ENCODE data around the gene GRID1. TPM values are rescaled to one million over a fixed set of nuclear protein-coding genes. Genes with fewer than 3 reads are reported as not detected.

The GRID1 gene
- total RNA-seq, 4 donors from 2014 or later: 17.2 to 28.1 (median 23.6) TPM

GRCh38 chr10:86057708-86058107, 308.9 kb downstream of the GRID1 start:
- 73 to 78% methylated on average over 5 of the region's 5 CpGs for WGBS, 2 donors
- H3K27ac ChIP-seq: no peak overlapping the region
- intact Hi-C loops (cut with DNase I): no loop called here

DNA sequence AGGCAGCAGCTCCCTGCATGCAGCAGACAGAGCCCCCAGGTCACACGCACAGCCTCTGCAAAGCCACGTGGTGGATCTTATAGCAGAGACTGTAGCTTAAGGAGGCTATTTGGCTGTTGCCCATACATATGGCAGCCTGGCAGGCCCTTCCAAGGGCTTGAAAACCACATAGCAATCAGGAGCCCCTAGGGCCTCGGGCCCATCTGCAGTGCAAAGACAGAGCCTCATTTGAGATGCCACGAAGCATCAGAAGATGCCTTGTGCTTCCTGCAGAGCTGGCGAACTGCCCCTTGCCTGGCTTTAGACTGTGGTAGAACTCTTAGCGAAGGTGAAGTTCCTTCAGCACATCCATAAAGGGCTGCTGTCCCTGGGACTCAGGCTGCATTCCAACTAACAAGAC, 309.9 kb downstream of the GRID1 start:
- intact Hi-C loops (cut with DNase I): no loop called here
- H3K36me3 ChIP-seq: no peaks in the 10 kb centered on the region
- 85 to 92% methylated on average over 4 to 6 of the region's 6 CpGs for WGBS, 2 donors
- no peak overlapping the region for H3K27ac ChIP-seq
- no peaks in the 10 kb centered on the region for H3K4me1 ChIP-seq
- DNase-seq: no peak
- H3K4me3 ChIP-seq (replicated peaks in 1 of 3): no peak overlapping the region
- TF ChIP-seq CTCF (IDR thresholded peaks at IDR 0.05) (no peak), POLR2A (IDR thresholded peaks at IDR 0.05) (no peak)
- no peaks in the 10 kb centered on the region for H3K9me3 ChIP-seq
- H3K27me3 ChIP-seq: no peaks in the 10 kb centered on the region

More at GRCh38 chr10:86057708-86058107, 308.9 kb downstream of the GRID1 start:
- Histone ChIP-seq H3K4me3 (replicated peaks in 1 of 3) (no peak overlapping the region), H3K36me3 (no peaks in the 10 kb centered on the region), H3K27me3 (no peaks in the 10 kb centered on the region), H3K9me3 (no peaks in the 10 kb centered on the region), H3K4me1 (no peaks in the 10 kb centered on the region)
- DNase-seq: no peak
- TF ChIP-seq CTCF (IDR thresholded peaks at IDR 0.05): no peak
- TF ChIP-seq POLR2A (IDR thresholded peaks at IDR 0.05): no peak

DNA sequence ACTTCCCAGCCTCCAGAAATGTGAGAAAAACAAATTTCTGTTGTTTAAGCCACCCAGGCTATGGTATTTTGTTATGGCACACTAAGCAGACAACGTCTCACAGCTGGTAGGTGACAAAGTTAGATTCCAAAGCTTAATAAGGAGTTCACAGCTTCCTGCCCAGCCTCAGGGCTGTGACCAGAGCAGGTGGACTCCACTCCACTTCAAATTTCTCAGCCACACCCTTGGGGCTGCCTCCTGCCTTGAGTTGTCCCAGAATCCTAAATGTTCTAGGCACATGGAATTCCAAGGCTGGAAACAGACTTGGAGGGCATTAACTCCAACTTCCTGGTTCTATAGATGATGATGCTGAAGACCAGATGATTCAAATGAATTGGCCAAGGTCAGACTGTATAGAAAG, 310.7 kb downstream of the GRID1 start:
- no peaks in the 10 kb centered on the region for H3K36me3 ChIP-seq
- no peaks in the 10 kb centered on the region for H3K9me3 ChIP-seq
- TF ChIP-seq CTCF (IDR thresholded peaks at IDR 0.05): no peak
- no peak for TF ChIP-seq POLR2A (IDR thresholded peaks at IDR 0.05)
- intact Hi-C loops (cut with DNase I): no loop called here
- H3K4me3 ChIP-seq (replicated peaks in 1 of 3): no peak overlapping the region
- 80 to 92% methylated on average over 1 of the region's 1 CpG for WGBS, 2 donors
- no peaks in the 10 kb centered on the region for H3K27me3 ChIP-seq
- no peak for DNase-seq
- peak overlapping the region in 1 of 3 donors; percentile 33 for H3K27ac ChIP-seq
- H3K4me1 ChIP-seq: no peaks in the 10 kb centered on the region

GRCh38 chr10:86053675-86054074, 312.9 kb downstream of the GRID1 start:
- Histone ChIP-seq H3K4me3 (replicated peaks in 1 of 3) (no peak overlapping the region), H3K4me1 (peaks cover 12 to 19% of the 10 kb centered on the region in 2 donors), H3K36me3 (no peaks in the 10 kb centered on the region), H3K27me3 (no peaks in the 10 kb centered on the region), H3K9me3 (no peaks in the 10 kb centered on the region), H3K27ac (peak overlapping the region in 1 of 3 donors; percentile 51)
- DNase-seq: no peak
- no peak for TF ChIP-seq POLR2A (IDR thresholded peaks at IDR 0.05)
- TF ChIP-seq CTCF (IDR thresholded peaks at IDR 0.05): no peak
- WGBS, 2 donors: 72 to 95% methylated on average over 2 of the region's 2 CpGs
- intact Hi-C loops (cut with DNase I): no loop called here

- DNase-seq: no peak
- no peaks in the 10 kb centered on the region for H3K9me3 ChIP-seq
- WGBS, 2 donors: 87 to 90% methylated on average over 3 of the region's 3 CpGs
- H3K4me1 ChIP-seq: peaks cover 19 to 33% of the 10 kb centered on the region in 2 donors
- H3K36me3 ChIP-seq: no peaks in the 10 kb centered on the region
- intact Hi-C loops (cut with DNase I): no loop called here
- TF ChIP-seq POLR2A (IDR thresholded peaks at IDR 0.05): no peak
- no peak for TF ChIP-seq CTCF (IDR thresholded peaks at IDR 0.05)
- H3K27ac ChIP-seq: no peak overlapping the region
- no peaks in the 10 kb centered on the region for H3K27me3 ChIP-seq
- H3K4me3 ChIP-seq (replicated peaks in 1 of 3): no peak overlapping the region
Measured at GRCh38 chr10:86051586-86051985, 315.0 kb downstream of the GRID1 start.

Measured in thyroid gland (tissue), 4 donors.